ENCODE data around the gene BEND6.

DNA sequence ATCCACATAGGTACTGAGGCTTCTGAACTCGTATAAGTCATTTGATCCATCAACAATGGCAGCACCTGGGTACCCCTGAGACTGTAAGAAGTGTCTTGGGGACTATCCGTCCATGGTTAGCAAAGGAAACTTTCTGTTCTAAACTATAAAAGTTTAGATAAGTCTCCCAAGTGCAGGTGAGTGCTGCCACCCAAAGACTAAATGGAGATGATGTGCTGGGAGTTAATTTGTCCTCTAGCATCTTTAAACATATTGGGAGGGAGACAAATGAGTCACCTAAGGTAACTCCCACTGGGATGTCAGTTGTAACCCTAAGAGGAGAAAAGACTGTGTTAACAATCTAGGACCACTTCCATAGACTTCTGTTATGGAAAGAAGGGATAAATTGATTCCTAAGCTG lies 6.2 kb downstream of the BEND6 start:
- TF ChIP-seq, protein P1, sequence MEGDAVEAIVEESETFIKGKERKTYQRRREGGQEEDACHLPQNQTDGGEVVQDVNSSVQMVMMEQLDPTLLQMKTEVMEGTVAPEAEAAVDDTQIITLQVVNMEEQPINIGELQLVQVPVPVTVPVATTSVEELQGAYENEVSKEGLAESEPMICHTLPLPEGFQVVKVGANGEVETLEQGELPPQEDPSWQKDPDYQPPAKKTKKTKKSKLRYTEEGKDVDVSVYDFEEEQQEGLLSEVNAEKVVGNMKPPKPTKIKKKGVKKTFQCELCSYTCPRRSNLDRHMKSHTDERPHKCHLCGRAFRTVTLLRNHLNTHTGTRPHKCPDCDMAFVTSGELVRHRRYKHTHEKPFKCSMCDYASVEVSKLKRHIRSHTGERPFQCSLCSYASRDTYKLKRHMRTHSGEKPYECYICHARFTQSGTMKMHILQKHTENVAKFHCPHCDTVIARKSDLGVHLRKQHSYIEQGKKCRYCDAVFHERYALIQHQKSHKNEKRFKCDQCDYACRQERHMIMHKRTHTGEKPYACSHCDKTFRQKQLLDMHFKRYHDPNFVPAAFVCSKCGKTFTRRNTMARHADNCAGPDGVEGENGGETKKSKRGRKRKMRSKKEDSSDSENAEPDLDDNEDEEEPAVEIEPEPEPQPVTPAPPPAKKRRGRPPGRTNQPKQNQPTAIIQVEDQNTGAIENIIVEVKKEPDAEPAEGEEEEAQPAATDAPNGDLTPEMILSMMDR (IDR thresholded peaks at IDR 0.05 in 8 of 11, conservative IDR thresholded peaks at IDR 0.05 in 3 of 11): no peak
- no peak for TF ChIP-seq POLR2A (IDR thresholded peaks at IDR 0.05)
